CMK (cell line): ENCODE measurements around the gene FGF8.
"Not testable (repeated sequence)": the region's sequence is repeated elsewhere in the genome, so short reads cannot be mapped to it uniquely, and the experiment has no call there.

Experiments used
- DNase-seq: peaks from one replicate; pipeline ENCODE4 v3.0.0-alpha.2; 2010; ENCODE audit warnings: low read depth

FGF8 gene, protein sequence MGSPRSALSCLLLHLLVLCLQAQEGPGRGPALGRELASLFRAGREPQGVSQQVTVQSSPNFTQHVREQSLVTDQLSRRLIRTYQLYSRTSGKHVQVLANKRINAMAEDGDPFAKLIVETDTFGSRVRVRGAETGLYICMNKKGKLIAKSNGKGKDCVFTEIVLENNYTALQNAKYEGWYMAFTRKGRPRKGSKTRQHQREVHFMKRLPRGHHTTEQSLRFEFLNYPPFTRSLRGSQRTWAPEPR

DNA sequence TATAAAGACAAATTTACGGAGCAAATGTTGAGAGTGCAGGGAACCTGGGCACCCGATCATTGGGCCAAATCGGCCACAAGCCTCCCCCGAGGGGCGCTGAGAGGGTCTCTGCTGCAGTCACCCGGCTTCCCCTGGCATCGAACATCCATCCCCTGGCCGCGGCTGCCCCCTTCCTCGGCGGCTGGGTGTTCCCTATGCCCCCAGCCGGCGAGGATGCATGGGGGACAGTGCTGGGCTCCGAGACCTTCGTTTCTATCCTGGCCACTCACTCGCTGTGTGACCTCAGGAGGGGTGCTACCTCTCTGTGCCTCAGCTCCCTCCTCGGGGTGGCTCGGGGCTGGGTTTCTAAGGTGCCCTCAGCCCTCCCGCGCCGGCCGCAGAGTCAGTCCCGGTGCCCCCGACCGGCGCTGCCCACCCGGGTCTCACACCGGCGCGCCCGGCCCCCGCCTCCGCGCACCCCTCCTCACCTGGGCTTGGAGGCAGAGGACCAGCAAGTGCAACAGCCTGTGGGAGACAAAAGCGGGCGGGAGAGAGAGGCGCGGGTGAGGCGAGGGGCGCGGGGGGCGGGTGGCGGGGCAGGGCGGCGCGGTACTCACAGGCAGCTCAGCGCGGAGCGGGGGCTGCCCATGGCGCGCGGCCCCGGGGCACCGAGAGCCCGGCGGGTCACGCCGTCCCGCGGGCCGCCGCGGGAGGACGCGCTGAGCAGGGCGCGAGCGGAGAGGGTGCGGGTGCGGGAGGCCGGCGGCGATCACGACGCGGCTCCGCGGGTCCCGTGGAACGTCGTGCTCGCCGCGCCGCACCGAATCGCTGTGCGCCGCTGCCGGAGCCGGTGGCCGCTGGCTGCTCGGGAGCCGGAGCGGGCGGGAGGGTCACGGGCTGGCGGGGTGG lies at the start of gene FGF8:
TSS of gene FGF8 (minus strand) at position 842 of the 888 bp plus-strand sequence. CDS start at position 628, 214 bp downstream.
- no peak for DNase-seq

DNA sequence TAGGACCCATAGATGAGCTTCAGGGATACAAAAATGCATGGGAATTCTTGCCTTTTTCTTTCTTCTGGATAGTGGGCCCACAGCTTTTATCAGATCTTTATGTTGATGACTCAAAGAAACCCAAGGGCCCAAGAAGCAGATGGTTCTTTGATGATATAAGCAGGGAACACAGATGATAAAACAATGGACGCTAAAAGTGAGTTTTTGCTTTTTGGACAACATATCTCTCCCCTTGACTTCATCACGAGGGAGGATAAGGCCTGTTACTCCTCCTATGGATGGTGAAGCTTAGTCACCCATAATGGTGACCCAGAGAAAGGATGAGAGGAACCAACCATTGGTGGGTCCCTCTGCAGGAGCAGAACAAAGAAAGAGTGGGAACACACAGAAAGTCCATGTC lies 48.8 kb upstream of the FGF8 start:
- DNase-seq = no peak

DNA sequence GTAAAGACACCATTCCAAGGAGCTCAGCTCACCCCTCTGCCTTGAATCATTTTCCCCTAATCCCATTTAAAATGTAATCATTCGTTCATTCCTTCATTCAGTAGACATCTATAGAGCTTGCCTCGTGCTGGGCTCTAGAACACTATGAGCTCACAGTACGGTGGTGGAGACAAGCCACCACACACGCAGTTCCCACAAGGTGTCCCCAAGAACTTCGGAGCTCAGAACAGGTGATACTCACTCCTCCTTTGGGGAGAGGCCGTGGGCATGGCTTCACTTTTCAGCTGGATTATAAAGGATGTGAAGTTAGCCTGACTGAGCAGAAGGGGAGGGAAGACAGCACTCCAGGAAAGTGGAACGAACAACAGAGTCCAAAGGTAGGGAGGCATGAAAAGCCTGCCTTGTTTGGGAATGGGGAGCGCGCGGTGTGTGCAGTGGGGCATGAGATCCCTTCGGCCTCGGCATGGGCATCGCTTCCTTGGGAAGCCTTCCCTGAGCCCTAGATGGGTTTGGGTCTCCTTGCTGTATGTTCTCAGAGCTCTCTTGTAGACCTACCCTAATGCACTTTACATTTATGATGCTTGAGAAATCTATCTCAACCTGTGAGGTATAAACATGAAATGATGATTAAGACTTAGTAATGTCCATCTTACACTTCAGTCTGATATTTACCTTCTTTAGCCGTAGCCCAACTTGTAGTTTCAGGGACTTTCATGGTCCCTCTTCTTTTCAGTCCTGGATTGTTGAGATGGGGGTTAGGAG lies 43.1 kb upstream of the FGF8 start:
- no peak for DNase-seq

DNA sequence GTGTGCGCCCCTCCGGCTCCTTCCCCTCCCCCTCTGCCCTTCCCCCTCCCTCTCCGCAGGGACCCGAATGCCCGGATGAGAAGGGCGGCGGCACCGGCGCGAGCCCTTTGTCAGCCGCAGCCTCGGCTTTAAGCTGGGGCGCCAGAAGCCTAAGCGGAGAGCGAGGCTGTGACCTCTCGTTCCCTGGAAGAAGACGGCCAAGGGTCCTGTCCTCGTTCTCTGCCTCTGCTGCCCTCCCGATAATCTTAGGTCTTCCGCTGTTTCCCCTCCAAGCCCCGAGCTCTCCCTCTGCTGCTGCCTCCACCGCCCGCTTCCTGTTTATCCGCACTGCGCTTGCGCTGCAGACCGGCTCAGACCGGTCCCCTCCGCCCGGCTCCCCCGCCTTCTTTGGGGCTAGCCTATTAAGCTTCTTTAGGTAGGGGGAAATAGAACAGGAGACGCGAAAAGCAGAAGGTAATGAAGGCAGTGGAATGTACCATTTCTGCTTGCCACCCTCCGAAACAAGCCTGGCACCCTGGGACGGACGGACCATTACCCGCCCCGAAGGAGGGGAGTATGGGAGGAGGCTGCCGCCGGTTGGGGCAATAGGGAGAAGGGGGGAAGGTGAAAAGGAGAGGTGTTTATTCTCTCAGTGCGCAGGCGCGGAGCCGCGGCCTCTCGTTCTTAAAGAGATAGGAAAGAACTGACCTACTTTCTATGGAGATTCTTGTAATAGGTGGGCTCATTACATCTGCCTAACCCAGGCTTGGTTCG lies 42.4 kb upstream of the FGF8 start, which contains the start of gene OGA:
TSS of gene OGA (minus strand) at position 326 of the 753 bp plus-strand sequence. CDS start 422 bp downstream, outside the sequence.
- DNase-seq = peak; percentile 100

DNA sequence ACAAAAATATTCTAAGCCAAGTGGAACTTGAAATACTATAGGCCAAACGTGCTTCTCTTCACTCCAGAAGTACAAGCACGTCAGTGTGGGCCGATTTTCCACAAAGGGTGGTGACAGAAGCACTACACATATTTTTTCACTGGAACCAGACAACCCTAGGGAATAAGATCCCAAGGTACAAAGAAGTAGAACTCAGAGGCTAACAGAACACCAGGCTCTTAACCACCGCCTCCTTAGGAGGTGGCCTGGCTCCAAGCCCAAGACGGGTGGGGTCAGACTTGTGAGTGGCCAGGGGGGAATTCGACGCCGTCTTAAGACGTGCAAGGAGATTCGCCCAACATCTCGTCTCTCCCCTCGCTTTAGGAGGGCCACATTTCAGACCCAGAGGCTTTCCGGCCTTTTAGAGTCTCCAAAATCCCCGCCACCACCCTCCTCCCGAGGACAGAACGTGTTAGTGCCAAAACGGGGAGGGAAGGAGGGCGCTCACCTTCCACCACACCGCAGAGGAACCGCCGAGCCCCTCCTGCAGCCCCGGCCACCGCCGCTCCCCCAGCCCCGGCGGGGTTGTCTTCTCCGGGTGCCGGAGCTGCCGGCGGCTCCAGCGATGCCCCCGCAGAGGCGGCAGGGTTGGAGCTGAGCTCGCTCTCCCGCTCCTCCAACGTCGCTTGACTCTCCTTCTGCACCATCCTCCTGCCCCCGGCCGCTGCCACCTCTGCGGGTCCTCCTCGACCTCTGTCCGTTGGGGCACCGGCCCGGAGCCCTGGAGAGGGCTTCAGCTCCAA lies 41.6 kb upstream of the FGF8 start:
- peak; percentile 76 for DNase-seq

DNA sequence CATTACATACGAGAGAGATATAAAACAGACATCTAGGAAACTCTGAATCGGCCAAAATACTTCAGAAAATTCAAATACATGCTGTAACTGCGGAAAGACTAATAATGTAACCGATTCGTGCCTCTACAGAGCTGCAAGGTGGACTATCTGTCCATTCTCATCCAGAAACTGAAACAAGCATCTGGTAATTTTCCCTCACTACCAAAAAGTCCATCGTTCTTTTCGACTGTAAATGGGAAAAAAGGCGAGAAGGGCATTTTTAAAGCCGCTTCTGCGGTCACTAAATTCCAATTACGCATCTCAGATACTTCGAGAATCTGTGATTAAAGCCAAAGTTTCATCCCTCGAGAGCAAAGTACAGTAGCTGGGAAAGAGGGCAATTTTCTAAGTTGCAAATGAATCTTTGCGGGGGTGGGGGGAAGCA lies 41.0 kb upstream of the FGF8 start:
- no peak for DNase-seq

DNA sequence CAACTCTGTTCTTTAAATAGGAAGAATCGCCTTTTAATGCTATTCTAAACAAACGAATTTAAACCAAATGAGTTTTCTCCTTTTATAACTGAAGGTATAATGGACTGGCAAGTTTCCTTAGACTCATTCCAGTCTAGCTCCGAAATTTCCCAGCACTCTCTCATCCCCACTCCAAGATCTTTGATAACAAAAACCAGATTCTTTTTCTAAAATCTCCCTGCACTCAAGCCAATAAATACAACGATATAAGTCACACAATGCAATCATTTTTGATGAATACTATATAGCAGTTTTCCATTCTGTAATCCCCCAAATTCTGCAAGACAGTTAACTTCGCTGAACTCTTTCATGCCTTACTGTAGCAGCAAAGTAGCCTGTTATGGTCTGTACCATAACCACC lies 40.5 kb upstream of the FGF8 start:
- DNase-seq = no peak

DNA sequence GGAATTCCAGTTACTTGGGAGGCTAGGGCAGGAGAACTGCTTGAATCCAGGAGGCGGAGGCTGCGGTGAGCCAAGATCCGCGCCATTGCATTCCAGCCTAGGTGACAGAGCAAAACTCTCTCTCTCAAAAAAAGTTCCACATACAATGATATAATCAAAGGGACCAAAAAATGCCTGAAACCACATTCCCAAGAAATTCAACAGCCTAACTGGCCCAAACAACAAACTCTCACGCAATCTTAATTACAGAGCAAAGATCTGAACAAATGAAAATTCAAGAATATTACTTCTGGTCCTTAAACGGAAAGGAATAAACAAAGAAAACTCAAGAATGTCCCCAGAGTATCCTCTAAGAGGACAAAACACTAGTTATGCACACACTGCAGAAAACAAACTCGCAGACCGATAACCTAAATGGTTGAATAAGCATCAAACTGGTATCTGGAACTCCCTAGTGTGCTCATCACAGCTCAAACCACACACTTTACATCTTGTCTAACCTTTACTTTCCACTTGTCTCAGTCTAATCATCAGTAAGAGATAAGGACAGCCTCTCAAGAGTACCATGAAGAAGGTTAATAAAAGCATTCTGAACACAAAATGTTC lies 38.7 kb upstream of the FGF8 start:
- DNase-seq = no peak

DNA sequence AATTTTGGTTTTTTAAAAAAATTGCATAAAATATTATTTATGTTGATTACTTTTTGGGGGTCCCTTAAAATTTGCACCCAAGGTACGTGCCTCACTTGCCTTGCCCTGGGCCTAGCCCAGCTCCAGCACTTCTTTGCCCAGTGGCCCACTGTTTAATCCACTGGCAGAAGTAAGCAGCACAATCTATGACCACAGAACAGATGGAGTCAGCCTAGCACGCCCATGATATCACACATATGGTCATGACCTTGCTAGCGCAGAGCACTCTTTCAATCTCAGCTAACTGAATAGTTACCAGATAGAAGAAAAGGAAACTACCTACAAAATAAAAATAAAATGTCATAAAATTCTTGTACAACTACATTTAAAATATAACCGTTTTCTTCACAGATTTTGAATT lies 36.7 kb upstream of the FGF8 start:
- no peak for DNase-seq

DNA sequence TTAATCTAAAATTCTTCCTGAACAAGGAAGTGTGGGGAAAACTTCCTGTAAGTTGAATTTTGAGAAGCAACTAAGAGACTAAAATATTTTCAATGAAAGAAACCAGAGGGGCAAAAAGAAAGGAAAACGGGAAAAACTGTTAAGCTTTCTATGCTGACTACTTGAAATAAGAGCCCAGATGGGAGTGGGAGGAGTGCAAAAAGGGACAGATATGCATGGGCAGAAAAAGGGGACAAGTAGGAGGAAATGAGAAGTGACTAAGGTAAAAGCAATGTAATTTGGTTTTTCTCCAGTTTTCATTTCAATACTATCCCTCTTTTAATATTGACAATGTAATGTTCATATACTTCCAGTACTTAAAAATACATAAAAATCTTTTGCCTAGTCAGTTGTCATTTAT lies 31.2 kb upstream of the FGF8 start:
- no peak for DNase-seq

DNA sequence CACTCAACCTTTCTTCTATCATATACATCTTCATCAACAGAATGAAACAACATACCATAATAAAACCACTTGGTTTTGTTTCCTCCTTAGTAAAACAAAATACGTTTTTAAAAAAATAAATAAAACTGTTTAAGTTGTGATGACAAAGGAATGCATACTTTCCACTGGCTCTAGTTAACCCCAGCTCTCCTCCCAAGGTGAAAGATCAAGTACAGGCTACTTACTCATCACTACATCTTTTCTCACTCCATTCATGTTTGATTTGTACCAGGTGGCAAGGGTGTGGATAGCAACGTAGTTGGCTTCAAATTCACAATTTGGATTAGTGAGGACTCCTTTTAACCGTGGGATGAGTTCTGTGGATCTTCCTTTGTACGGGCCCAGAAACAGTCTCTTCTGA lies 27.6 kb upstream of the FGF8 start:
- no peak for DNase-seq

DNA sequence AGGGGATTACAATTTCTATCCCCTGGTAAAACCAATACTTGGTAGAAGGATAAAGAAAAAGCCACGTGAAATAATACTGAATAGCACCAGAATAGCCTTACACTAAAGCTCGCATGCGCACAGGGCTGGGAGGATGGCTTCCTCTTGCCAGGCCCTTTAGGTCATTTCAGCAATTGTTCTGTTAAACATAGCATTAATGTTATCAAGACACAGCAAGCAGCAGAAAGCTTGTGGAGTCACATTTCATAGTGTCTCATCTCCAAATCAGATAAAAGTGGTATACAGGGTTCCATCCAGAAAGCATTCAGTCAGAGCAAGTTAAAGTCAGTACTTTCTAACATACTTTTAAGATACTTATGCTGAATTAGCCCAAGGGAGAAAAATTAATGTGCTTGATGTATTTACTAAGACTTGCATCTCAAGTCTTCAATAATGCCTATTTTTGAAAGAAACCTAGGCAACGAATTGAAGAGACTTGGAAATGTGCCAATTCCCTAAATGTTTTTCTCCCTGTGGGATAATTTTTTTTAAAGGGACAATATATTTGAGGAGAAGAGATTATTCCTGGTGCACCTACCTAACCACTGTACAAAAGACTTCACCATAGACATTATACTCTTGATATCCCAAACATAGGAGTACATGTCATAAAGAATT lies 21.6 kb upstream of the FGF8 start:
- DNase-seq = no peak

DNA sequence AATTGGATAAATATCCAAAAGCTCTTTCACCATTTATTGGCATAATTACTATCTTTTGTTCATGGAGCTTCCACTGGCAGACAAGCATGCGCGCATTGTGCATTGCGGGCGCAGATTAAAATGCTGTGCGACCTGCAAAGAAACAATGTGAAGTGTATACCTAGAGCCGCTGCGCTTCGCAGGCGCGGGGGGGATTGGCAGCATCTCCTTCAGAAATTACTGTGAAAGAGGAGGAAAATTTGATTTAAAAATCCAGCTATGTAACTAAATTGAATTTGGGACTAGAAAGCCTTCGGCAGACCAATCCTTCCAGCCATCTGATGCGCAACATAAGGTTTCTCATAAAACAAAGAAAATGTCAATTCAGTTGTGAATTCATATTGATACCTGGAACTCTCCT lies 17.6 kb upstream of the FGF8 start:
- no peak for DNase-seq

DNA sequence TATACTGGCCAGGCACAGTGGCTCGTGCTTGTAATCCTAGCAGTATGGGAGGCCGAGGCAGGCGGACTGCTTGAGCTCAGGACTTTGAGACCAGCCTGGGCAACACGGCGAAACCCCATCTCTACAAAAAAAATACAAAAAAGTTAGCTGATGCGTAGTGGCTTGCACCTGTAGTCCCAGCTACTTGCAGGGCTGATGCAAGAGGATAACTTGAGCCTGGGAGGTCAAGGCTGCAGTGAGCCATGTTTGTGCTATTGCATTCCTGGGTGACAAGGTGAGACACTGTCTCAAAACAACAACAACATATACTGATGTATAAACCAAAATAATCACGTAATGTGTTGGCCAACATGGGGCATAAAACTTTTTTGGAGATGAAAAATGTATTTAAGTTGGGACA lies 13.8 kb upstream of the FGF8 start:
- DNase-seq = no peak

DNA sequence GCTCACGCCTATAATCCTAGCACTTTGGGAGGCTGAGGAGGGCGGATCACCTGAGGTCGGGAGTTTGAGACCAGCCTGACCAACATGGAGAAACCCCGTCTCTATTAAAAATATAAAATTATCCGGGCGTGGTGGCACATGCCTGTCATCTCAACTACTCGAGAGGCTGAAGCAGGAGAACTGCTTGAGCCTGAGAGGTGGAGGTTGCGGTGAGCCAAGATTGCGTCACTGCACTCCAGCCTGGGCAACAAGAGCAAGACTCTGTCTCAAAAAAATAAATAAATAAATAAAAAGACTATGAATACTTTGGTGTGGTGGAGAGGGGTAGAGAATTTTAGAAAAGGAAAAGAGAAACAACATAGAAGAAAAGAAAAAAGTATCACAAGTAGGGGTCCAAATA lies 13.3 kb upstream of the FGF8 start:
- not testable (repeated sequence) for DNase-seq

DNA sequence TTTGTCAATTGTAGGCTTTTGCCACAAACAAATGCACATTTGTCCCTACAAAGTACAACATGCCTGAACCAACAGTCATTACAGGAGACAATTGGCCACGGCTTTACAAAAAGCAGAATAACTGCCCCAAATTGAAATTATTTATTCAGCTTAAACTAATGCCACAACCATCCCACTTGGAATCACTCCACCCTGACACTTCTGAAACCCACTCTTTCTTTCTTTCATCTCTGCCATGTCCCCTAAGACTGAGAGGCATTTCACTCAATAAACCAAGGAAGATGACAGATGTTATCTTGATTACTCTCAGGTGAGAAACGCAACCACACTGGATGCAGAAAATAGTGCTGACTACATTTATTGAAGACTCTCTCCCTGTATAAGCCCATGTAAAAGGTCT lies 9.9 kb upstream of the FGF8 start:
- DNase-seq = no peak

DNA sequence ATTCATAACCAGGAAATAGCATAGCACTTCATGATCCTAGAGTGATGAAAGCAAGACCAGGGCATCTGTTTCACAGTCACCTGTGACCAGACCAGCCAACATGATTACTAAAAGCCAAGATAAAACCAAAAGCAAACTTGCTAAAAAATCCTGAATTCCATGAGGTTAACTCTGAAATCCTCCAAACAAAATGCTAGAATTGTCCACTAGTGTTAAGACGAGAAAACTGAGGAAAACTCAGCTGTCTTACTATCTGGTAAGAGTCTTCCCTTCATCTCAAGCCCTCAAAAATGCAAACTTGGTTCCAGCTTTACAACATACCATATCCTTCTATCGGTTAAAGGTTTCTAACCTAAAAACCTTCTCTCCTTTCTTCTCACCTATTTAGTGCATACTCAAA lies 8.6 kb upstream of the FGF8 start:
- no peak for DNase-seq

DNA sequence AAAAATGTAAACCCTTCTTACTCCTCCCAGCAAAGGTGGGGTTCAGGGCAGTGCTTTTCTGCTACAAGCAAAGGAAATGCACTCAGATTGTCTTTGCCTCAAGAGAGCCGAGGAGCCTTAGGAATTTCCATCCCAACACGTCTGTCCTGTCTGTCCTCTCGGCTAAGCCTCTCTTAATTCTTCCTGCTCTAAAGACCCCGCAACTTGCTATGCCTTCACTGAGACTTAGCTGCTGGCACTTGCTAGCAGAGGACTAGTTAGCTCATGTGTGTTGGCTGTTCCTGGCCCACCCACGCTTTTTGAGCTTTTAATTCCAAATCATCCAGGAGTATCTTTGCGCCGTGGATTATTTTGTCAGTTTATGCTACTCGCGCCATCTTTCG lies 7.8 kb upstream of the FGF8 start:
- no peak for DNase-seq

DNA sequence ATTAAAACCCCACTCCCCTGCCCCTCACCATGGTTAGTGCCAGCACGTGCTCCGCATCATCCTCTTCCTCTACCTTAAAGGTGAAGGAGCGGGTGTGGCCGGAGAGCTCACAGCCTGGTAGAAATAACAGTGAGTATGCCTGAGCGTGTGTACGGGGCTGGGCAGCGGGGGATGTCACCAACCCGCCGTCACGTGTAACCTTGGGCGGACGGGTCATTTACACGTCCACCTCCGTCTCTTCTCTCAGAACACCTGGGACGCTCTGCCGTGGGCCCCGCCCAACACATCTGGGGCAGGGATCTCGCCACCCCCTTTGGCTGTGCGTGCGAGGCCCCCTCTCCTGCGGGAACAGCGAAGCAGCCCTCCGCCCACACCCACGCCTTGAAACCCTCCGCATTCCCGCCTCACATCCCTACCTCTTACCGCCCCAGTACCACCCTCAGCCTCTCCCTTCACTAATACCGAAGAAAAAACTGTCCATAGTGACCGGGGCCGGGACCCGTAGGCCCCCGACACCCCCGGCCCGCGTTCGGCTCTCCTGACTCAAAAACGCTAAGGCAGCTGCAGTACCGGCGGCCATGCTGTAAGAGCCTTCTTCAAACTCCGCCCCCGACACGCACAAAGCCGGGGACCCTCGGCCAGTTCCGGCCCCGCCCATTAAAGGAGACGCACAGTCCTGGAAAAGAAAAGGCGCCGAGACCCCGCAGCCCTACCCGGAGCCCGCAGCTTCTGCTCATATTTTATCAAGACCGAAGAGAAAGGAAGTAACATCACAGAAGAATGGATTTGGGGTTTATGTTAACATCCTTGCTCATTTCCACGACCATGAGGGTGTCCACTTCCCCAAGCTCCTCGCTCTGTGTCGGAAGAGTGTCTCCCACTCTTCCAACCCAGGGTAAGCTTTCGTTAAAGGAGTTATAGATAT lies 7.2 kb upstream of the FGF8 start, which contains the start of gene NPM3:
TSS of gene NPM3 (minus strand) at position 636 of the 925 bp plus-strand sequence. CDS start at position 580, 56 bp downstream.
- DNase-seq = peak; percentile 59
